Measurements from ENCODE around the gene DCDC1.
"Not testable (repeated sequence)": the region's sequence is repeated elsewhere in the genome, so short reads cannot be mapped to it uniquely, and the experiment has no call there.

The DCDC1 gene

GRCh38 chr11:30991802-30992512, 377.6 kb downstream of the DCDC1 start:
- in situ Hi-C loops (cut with MboI; ENCODE audit: low sequenced_read_pairs): no loop called here

GRCh38 chr11:30991376-30991775, 378.2 kb downstream of the DCDC1 start:
- in situ Hi-C loops (cut with MboI; ENCODE audit: low sequenced_read_pairs): no loop called here

- in situ Hi-C loops (cut with MboI; ENCODE audit: low sequenced_read_pairs): no loop called here
Measured at GRCh38 chr11:30990625-30991296, 378.8 kb downstream of the DCDC1 start.

- in situ Hi-C loops (cut with MboI; ENCODE audit: low sequenced_read_pairs): no loop called here
Measured at GRCh38 chr11:30987819-30988218, 381.7 kb downstream of the DCDC1 start.

GRCh38 chr11:30985536-30985935, 384.0 kb downstream of the DCDC1 start:
- in situ Hi-C loops (cut with MboI; ENCODE audit: low sequenced_read_pairs): no loop called here

- in situ Hi-C loops (cut with MboI; ENCODE audit: low sequenced_read_pairs): no loop called here
Measured at GRCh38 chr11:30984827-30985226, 384.7 kb downstream of the DCDC1 start.

- in situ Hi-C loops (cut with MboI; ENCODE audit: low sequenced_read_pairs): no loop called here
Measured at GRCh38 chr11:30984442-30984816, 385.1 kb downstream of the DCDC1 start.

- in situ Hi-C loops (cut with MboI; ENCODE audit: low sequenced_read_pairs): no loop called here
Measured at GRCh38 chr11:30983776-30984441, 385.6 kb downstream of the DCDC1 start.

GRCh38 chr11:30983143-30983542, 386.4 kb downstream of the DCDC1 start:
- in situ Hi-C loops (cut with MboI; ENCODE audit: low sequenced_read_pairs): no loop called here

- in situ Hi-C loops (cut with MboI; ENCODE audit: low sequenced_read_pairs): no loop called here
Measured at GRCh38 chr11:30967579-30967978, 402.0 kb downstream of the DCDC1 start.

- in situ Hi-C loops (cut with MboI; ENCODE audit: low sequenced_read_pairs): no loop called here
Measured at GRCh38 chr11:30960387-30960992, 409.0 kb downstream of the DCDC1 start.

- in situ Hi-C loops (cut with MboI; ENCODE audit: low sequenced_read_pairs): no loop called here
Measured at GRCh38 chr11:30956751-30957150, 412.8 kb downstream of the DCDC1 start.

- in situ Hi-C loops (cut with MboI; ENCODE audit: low sequenced_read_pairs): no loop called here
Measured at GRCh38 chr11:30949838-30950237, 419.7 kb downstream of the DCDC1 start.

- in situ Hi-C loops (cut with MboI; ENCODE audit: low sequenced_read_pairs): not testable (repeated sequence)
Measured at GRCh38 chr11:30947715-30948114, 421.8 kb downstream of the DCDC1 start.

GRCh38 chr11:30938810-30939209, 430.7 kb downstream of the DCDC1 start:
- in situ Hi-C loops (cut with MboI; ENCODE audit: low sequenced_read_pairs): no loop called here

GRCh38 chr11:30938171-30938570, 431.4 kb downstream of the DCDC1 start:
- in situ Hi-C loops (cut with MboI; ENCODE audit: low sequenced_read_pairs): no loop called here

GRCh38 chr11:30936491-30936890, 433.0 kb downstream of the DCDC1 start:
- in situ Hi-C loops (cut with MboI; ENCODE audit: low sequenced_read_pairs): no loop called here

- in situ Hi-C loops (cut with MboI; ENCODE audit: low sequenced_read_pairs): no loop called here
Measured at GRCh38 chr11:30935861-30936260, 433.7 kb downstream of the DCDC1 start.

GRCh38 chr11:30926130-30926529, 443.4 kb downstream of the DCDC1 start:
- in situ Hi-C loops (cut with MboI; ENCODE audit: low sequenced_read_pairs): no loop called here

- in situ Hi-C loops (cut with MboI; ENCODE audit: low sequenced_read_pairs): no loop called here
Measured at GRCh38 chr11:30921811-30922210, 447.7 kb downstream of the DCDC1 start.

GRCh38 chr11:30919389-30920152, 450.0 kb downstream of the DCDC1 start:
- in situ Hi-C loops (cut with MboI; ENCODE audit: low sequenced_read_pairs): no loop called here

Data from hTERT RPE-1 (cell line).